ENCODE results near the gene CCER1.

GRCh38 chr12:90989686-90990111, 34.7 kb upstream of the CCER1 start:
- no peak for TF ChIP-seq CTCF (IDR thresholded peaks at IDR 0.05; ENCODE audit: borderline replicate concordance, extremely low read depth, low read length, poor library complexity, severe bottlenecking)
- TF ChIP-seq EZH2 (IDR thresholded peaks at IDR 0.05; ENCODE audit: borderline replicate concordance, low read depth, low read length, severe bottlenecking) = no peak
